HT1080 (cell line): Measurements from ENCODE around the gene MYOCOS. TPM values are rescaled to one million over a fixed set of nuclear protein-coding genes. Genes with fewer than 3 reads are reported as not detected.
"Not testable (repeated sequence)": the region's sequence is repeated elsewhere in the genome, so short reads cannot be mapped to it uniquely, and the experiment has no call there.

ENCODE experiments used
- DNase-seq: peaks from one replicate; pipeline ENCODE4 v3.0.0-alpha.2; 2015; ENCODE audit warnings: low read depth
- total RNA-seq: library from RNA; depleted of rRNA; stranded (reverse); fragments of >200 nt; shearing (Covaris generic); gene quantifications from 2 replicates; pipeline ENCODE4 v1.2.3, GENCODE V29; 2014; rRNA removed

Gene MYOCOS
- total RNA-seq, 1 experiment from 2014 or later, result not detected

DNA sequence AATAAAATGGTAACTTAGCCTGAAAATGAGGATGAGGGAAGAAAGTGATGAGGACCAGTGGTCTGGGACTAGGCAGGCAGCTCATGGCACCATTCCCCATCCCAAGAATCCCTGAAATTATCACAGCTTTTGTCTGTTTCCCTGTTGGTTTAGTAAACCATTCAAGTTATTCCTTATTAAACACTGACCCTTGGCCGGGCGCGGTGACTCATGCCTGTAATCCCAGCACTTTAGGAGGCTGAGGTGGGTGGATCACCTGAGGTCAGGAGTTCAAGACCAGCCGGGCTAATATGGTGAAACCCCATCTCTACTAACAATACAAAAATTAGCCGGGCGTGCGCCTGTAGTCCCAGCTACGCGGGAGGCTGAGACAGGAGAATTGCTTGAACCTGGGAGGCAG is 34.2 kb downstream of the MYOCOS start:
- not testable (repeated sequence) for DNase-seq

DNA sequence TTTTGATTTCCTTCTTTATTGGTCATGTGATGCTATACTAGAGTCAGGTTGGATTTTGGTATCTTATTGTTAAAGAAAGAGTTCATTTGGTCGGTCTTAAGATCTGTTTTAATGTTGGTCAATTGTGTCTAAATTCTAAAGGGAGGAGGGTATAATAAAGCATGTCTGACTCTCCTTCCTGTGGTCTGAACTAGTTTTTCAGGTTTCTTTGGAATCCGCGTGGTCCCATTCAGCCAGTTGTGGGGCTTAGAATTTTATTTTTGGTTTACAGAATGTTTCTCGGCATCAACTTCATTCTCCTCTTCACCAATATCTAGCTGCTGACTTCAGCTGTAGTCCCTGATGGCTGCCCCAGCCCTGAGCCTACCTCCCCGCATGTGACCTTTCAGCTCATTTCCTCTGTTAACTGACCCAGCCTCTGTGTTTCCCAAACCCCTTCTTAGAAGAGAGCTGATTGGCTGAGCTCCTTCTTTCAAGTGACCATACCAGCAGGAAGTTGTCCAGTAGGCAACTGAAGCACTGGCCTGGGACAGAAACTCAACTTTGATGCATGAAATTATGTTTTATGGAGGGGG is 39.1 kb downstream of the MYOCOS start:
- DNase-seq, result no peak

DNA sequence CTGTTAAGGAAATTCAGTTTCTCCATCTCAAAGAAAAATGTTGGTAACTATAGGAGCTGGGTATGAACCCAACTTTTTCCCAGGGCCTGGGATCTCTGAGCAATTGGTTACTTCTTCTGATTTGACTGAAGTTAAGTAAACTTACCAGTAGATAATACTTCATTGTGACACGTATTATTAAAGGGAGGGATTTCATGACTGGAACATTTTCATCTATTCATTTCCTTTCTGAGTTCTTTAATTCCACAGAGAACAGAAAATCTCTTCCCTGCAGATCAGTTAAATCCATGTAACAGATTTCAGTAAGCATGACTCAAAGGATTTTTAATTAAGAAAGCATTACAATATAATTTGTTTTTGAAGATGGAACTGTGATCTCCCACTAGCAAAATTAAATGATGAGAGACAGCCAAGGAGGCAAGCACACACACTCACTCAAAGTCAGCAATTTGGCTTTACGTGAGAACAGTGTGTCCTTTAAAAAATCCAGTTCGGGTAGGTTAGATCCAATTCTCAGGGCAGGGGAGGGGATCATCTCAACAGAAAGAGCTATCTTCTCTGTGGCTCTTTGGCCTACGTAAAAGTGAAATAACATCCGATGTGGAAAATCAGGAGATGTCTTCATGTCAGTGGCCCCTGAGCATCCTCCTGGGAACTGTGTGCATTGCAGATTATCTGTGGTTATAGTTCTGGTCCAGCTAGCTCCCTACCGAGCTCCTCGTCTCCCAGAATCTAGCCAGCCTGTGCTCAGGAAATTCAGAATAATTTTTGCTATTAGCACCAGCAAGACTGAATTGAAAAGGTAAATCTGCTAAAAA is 41.2 kb downstream of the MYOCOS start:
- no peak for DNase-seq

DNA sequence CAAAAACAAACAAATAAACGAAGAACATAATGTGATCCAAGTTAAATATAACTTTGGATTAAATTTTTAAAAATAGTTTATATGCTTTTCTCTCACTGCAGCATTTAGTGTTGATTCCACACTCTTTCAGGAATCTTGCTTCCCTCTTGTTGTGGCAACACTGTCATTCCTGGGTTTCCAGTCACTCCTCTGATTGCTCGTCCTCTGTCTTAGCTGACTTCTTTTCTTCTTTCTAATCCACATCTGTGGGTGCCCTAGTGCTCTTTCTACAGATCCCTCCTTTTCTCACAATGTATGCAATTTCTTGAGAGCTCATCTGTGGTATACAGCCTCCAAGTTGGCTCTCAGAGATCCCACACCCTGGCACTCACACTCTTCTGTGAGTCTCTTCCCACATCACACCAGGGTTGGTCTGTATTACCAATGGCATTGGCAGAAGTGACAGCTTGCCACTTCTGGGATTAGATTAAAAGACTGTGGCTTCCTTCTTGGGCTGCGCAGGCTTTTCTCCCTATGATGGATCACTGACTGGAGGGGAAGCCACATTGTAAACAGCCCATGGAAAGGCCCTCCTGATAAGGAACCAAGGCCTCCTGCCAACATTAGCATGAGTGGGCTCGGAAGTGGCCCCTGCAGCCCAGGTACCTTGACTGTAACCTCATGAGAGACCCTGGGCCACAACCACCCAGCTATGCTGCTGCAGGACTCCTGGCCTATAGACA is 42.0 kb downstream of the MYOCOS start:
- DNase-seq, result no peak

DNA sequence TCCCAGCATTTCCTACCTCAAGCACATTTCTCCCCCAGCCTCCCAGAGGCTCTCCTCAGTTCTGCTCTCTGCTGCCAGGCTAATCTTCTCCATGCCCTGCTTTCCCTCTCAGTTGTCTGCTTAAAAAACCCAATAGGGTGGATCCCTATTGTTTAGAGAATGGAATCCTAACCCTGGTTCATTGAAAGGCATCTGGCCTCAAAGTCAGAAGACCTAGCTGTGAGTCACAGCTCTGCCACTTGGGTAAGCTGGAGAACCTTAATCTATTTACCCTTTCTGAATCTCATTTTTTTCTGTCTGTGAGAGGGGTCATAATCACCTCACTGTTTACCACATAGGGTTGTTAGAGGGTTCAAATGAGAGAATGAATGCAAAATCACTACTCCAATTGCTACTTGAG is 42.9 kb downstream of the MYOCOS start:
- DNase-seq, result no peak

DNA sequence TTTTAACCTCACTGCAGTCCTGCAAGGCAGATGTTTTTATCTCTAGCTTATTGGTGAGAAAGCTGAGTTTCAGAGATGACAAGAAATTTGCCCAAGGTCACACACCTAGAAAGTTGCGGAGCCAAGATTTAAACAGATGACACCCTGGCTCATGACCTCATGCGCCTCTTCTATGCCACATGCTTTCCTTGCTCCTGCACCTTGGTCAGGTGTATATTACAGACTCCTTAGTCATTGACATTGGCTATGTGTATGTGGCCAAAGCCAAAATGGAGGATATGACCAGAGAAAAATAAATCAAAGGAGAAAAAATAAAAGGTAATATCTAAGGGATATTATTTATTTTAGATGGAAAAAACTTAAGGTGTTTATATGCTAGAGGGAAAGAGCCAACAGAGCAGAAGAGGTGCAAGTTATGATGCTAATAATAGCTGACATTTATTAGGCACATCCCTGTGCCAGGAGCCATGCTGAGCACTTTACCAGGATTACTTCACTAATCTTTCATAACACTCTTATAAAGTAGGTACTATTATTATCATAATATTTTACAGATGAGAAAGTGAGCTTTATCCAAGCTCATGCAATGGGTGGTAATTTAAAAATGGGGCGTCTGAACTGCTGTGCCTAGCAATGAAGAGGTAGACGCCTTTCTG is 44.2 kb downstream of the MYOCOS start:
- DNase-seq, result no peak

DNA sequence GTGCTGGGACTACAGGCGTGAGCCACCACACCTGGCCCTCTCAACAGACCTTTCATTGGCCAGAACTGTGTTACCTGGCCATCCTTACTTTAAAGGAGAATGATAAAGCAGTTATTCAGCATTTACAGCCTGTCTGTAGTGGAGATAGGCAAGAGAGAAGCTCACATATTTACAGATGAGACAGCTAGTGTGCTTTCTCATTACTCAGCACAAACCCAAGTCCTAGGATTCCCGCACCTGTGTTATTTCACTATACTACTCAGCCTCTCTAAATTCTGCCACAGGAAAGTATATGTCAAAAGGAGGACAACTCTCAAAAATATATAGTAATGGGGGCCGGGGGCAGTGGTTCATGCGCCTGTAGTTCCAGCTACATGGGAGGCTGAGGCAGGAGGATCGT is 46.3 kb downstream of the MYOCOS start:
- no peak for DNase-seq

DNA sequence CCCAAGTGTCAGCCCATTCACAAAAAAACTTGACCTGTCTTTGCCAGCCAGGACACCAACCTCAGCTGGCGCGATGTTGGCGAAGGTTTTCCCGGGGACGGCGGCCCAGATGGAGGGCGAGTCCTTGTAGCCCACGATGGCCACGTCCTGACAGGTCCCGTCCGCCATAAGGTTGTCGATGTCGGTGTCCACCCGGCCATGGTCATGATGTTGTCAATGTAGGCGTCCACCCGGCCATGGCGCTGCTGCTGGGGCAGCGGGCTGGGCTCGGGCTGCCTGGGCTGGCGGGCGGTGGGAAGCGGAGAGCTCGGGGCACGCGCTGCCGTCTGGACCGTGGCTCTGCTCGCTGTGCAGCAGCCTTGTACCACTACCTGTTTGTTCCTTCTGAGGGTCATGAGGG is 48.7 kb downstream of the MYOCOS start:
- DNase-seq, result no peak

DNA sequence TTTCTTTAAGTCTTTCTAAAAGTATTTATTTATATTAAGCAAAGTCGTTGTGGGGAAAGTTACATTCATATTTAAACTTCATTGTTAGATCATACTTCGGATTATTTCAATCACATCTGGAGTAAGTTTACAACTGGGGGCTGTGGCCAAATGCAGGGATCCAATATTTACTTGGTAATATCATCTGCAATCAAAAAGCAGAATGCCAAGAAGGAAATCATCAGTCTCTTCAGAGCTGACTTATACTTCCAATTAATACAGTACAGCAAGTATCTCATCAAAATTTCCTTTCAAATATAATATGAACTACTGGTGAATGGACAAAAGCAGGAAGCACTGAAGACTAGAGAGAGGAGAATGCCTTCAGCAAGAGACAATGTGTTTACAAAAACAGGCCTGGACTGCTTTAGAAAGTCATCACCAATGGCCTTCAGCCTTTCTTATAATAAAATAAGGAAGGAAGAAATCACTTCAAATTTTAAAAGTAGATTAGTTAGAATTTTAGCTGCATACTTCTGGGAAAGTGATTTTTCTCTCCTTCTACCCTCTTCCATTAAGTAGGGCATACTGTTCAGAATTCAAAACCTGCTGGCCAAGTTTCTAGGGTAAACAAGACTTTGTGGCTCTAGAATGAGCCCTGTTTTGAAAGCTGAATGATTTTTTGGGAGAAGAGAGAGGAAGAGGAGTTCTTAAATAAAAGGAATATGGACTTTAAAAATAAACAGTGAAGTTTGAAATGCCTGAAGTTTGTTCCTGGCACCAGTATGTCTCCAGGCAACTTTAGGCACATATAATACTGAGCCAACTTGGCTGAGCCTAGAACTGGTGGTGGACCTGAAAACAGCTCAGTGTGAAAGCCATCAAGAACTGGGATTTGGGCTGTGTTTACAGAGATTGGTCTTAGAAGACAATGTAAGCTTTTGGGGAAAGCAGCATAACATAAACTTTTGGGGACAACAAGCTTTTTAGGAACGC is 52.7 kb downstream of the MYOCOS start:
- no peak for DNase-seq

Other genes starting within 250 kb of the MYOCOS start
- gene PRRC2C, start 136.7 kb upstream of the MYOCOS start, total RNA-seq, result 46.7 and 56.4 TPM in 2 replicates
- not detected in 2 replicates for gene MYOC, start 30.4 kb downstream of the MYOCOS start, total RNA-seq
- gene VAMP4, start 119.8 kb downstream of the MYOCOS start, total RNA-seq, result 2.0 and 5.6 TPM in 2 replicates
- gene METTL13, start 159.4 kb downstream of the MYOCOS start, total RNA-seq, result 64.8 and 87.6 TPM in 2 replicates
- gene DNM3, start 219.3 kb downstream of the MYOCOS start, total RNA-seq, result 1.6 and 1.8 TPM in 2 replicates